NB4 (cell line): Measurements from ENCODE around the gene TOMT.

ENCODE experiments used
- CTCF ChIP-seq: IDR thresholded peaks from one replicate; pipeline ENCODE4 v1.5.1; 2012; ENCODE audit warnings: low read depth, low read length
- MYC ChIP-seq: IDR thresholded peaks from 2 replicates; pipeline ENCODE4 v1.6.1; 2011; ENCODE audit warnings: low read depth, low read length
- POLR2A ChIP-seq: IDR thresholded peaks from 2 replicates; pipeline ENCODE4 v1.6.1; 2011; ENCODE audit warnings: mild to moderate bottlenecking; ENCODE audit not compliant: insufficient read length; ENCODE audit errors: extremely low read depth

- TF ChIP-seq POLR2A (no peak), CTCF (no peak), MYC (no peak)
Observed at GRCh38 chr11:72102162-72102561, 3.6 kb upstream of the TOMT start.
